Measurements from ENCODE around the gene DAB1.

The DAB1 gene

GRCh38 chr1:57195436-57195941 is 228.4 kb downstream of the DAB1 start:
- in situ Hi-C loops (cut with HindIII; ENCODE audit: low sequenced_read_pairs): no loop called here
- H3K4me3 ChIP-seq (ENCODE audit: low read depth, low read length): no peak overlapping the region
- DNase-seq (ENCODE audit: low read depth): no peak
- TF ChIP-seq, protein P1, sequence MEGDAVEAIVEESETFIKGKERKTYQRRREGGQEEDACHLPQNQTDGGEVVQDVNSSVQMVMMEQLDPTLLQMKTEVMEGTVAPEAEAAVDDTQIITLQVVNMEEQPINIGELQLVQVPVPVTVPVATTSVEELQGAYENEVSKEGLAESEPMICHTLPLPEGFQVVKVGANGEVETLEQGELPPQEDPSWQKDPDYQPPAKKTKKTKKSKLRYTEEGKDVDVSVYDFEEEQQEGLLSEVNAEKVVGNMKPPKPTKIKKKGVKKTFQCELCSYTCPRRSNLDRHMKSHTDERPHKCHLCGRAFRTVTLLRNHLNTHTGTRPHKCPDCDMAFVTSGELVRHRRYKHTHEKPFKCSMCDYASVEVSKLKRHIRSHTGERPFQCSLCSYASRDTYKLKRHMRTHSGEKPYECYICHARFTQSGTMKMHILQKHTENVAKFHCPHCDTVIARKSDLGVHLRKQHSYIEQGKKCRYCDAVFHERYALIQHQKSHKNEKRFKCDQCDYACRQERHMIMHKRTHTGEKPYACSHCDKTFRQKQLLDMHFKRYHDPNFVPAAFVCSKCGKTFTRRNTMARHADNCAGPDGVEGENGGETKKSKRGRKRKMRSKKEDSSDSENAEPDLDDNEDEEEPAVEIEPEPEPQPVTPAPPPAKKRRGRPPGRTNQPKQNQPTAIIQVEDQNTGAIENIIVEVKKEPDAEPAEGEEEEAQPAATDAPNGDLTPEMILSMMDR (IDR thresholded peaks at IDR 0.05; ENCODE audit: low read depth, low read length, missing control alignments): no peak

- DNase-seq (ENCODE audit: low read depth): no peak
- in situ Hi-C loops (cut with HindIII; ENCODE audit: low sequenced_read_pairs): no loop called here
- TF ChIP-seq, protein P1 (IDR thresholded peaks at IDR 0.05; ENCODE audit: low read depth, low read length, missing control alignments): no peak
Observed at GRCh38 chr1:57192222-57192621, 231.6 kb downstream of the DAB1 start.

GRCh38 chr1:57190898-57191297 is 233.0 kb downstream of the DAB1 start:
- DNase-seq (ENCODE audit: low read depth): no peak
- TF ChIP-seq, protein P1 (IDR thresholded peaks at IDR 0.05; ENCODE audit: low read depth, low read length, missing control alignments): no peak
- in situ Hi-C loops (cut with HindIII; ENCODE audit: low sequenced_read_pairs): no loop called here
- no peak overlapping the region for H3K4me3 ChIP-seq (ENCODE audit: low read depth, low read length)

More at GRCh38 chr1:57192222-57192621, 231.6 kb downstream of the DAB1 start:
- H3K4me3 ChIP-seq (ENCODE audit: low read depth, low read length): no peak overlapping the region

DNA sequence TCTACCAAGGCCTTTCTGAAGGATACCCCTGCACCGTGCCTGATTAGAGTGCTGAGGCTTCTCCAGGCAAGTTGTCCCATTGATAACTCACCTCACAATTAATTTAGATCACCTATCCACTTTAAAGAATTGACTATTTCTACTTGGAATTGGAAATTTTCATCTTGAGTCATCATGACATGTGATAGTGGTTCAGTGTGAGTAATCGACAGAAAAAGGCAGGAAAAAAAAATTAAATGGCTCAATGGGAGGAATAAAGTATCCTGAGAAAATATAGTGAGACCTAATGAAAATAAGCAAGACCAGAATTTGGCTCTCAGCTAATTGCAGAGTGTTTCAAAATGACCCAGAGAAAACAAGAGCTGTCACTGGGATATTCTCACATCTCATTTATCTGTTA is 235.7 kb downstream of the DAB1 start:
- no peak overlapping the region for H3K4me3 ChIP-seq (ENCODE audit: low read depth, low read length)
- TF ChIP-seq, protein P1 (IDR thresholded peaks at IDR 0.05; ENCODE audit: low read depth, low read length, missing control alignments): no peak
- in situ Hi-C loops (cut with HindIII; ENCODE audit: low sequenced_read_pairs): no loop called here
- DNase-seq (ENCODE audit: low read depth): no peak

DNA sequence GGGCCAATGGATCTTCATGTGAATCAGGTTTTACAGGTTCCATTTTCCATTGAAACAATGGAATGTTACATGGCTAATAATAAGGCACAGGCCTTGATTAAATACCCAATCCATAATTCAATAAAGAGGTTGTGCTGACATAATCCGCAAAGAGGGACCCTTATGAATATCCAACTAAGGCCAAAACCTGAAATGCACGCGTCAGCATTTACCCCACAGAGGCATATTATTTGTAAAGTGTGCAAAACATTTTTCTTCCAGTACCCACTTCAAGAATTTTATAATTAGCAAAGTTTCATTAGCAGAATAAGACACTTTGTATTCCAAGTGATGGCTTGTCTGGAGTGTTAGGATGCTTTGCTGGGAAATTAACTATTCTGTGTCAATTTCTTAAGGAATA is 237.4 kb downstream of the DAB1 start:
- TF ChIP-seq, protein P1 (IDR thresholded peaks at IDR 0.05; ENCODE audit: low read depth, low read length, missing control alignments): no peak
- in situ Hi-C loops (cut with HindIII; ENCODE audit: low sequenced_read_pairs): no loop called here

GRCh38 chr1:57179001-57179400 is 244.9 kb downstream of the DAB1 start:
- DNase-seq (ENCODE audit: low read depth): no peak
- no peak overlapping the region for H3K4me3 ChIP-seq (ENCODE audit: low read depth, low read length)
- in situ Hi-C loops (cut with HindIII; ENCODE audit: low sequenced_read_pairs): no loop called here
- TF ChIP-seq, protein P1 (IDR thresholded peaks at IDR 0.05; ENCODE audit: low read depth, low read length, missing control alignments): no peak

More for the DNA sequence above, 237.4 kb downstream of the DAB1 start:
- H3K4me3 ChIP-seq (ENCODE audit: low read depth, low read length): no peak overlapping the region
- no peak for DNase-seq (ENCODE audit: low read depth)
